H9 (cell line): ENCODE measurements around the gene UPF2. TPM values are rescaled to one million over a fixed set of nuclear protein-coding genes. Genes with fewer than 3 reads are reported as not detected.
A peak's percentile ranks its signal among the peaks of the same experiment; 100 is the strongest.

ENCODE experiments used
- DNase-seq: peaks from one replicate; pipeline ENCODE4 v3.0.0-alpha.2; 2017
- H2AFZ ChIP-seq: one replicate; pipeline ENCODE4 v1.6.1; 2013; ENCODE audit warnings: mild to moderate bottlenecking, low read length, control low read depth, moderate library complexity
- H2AK5ac ChIP-seq: 2 replicates; pipeline ENCODE4 v1.6.1; 2013; ENCODE audit warnings: low read length, control low read depth, mixed read lengths; ENCODE audit not compliant: insufficient read length
- H2BK120ac ChIP-seq: one replicate; pipeline ENCODE4 v1.6.1; 2013; ENCODE audit warnings: low read depth, mild to moderate bottlenecking, low read length, control low read depth, inconsistent platforms; ENCODE audit not compliant: poor library complexity, severe bottlenecking
- H2BK12ac ChIP-seq: 2 replicates; pipeline ENCODE4 v1.6.1; 2013; ENCODE audit warnings: low read length, control low read depth, mixed read lengths, low read depth; ENCODE audit not compliant: insufficient read length
- H2BK15ac ChIP-seq: 2 replicates; pipeline ENCODE4 v1.6.1; 2013; ENCODE audit warnings: low read depth, low read length, control low read depth
- H2BK20ac ChIP-seq: one replicate; pipeline ENCODE4 v1.6.1; 2013; ENCODE audit warnings: low read depth, mild to moderate bottlenecking, low read length, control low read depth, inconsistent platforms; ENCODE audit not compliant: poor library complexity, severe bottlenecking
- H2BK5ac ChIP-seq: 2 replicates; pipeline ENCODE4 v1.6.1; 2013; ENCODE audit warnings: low read length, control low read depth, mixed read lengths; ENCODE audit not compliant: insufficient read length
- H3K14ac ChIP-seq: 2 replicates; pipeline ENCODE4 v1.6.1; 2013; ENCODE audit warnings: low read length, control low read depth; ENCODE audit not compliant: insufficient read depth
- H3K18ac ChIP-seq: 2 replicates; pipeline ENCODE4 v1.6.1; 2013; ENCODE audit warnings: low read depth, mild to moderate bottlenecking, mixed read lengths, low read length, control low read depth; ENCODE audit not compliant: insufficient read length
- H3K23ac ChIP-seq: 2 replicates; pipeline ENCODE4 v1.6.1; 2013; ENCODE audit warnings: low read length, control low read depth, mixed read lengths, low read depth; ENCODE audit not compliant: insufficient read length
- H3K23me2 ChIP-seq: 2 replicates; pipeline ENCODE4 v1.6.1; 2013; ENCODE audit warnings: low read depth, mild to moderate bottlenecking, mixed read lengths, low read length, control low read depth; ENCODE audit not compliant: insufficient read length, poor library complexity, severe bottlenecking
- H3K27ac ChIP-seq: 2 replicates; pipeline ENCODE4 v1.5.1; 2013; ENCODE audit warnings: low read length, control low read depth, mixed read lengths, low read depth; ENCODE audit not compliant: insufficient read length
- H3K27me3 ChIP-seq: 2 replicates; pipeline ENCODE4 v1.6.1; 2013; ENCODE audit warnings: low read length, control low read depth, inconsistent platforms; ENCODE audit not compliant: insufficient read depth
- H3K4ac ChIP-seq: 2 replicates; pipeline ENCODE4 v1.6.1; 2013; ENCODE audit warnings: low read depth, mild to moderate bottlenecking, control low read depth, inconsistent platforms, low read length, moderate library complexity
- H3K4me1 ChIP-seq: 2 replicates; pipeline ENCODE4 v1.6.1; 2013; ENCODE audit warnings: low read length, control low read depth, inconsistent platforms; ENCODE audit not compliant: insufficient read depth
- H3K4me2 ChIP-seq: 2 replicates; pipeline ENCODE4 v1.6.1; 2013; ENCODE audit warnings: low read length, control low read depth, mixed read lengths; ENCODE audit not compliant: insufficient read length, insufficient read depth
- H3K56ac ChIP-seq: 2 replicates; pipeline ENCODE4 v1.6.1; 2013; ENCODE audit warnings: low read depth, mild to moderate bottlenecking, mixed read lengths, low read length, control low read depth; ENCODE audit not compliant: insufficient read length
- H3K79me1 ChIP-seq: 2 replicates; pipeline ENCODE4 v1.6.1; 2013; ENCODE audit warnings: low read depth, mild to moderate bottlenecking, moderate library complexity, low read length, control low read depth, inconsistent platforms; ENCODE audit not compliant: insufficient read depth, poor library complexity, severe bottlenecking
- H3K79me2 ChIP-seq: 2 replicates; pipeline ENCODE4 v1.6.1; 2013; ENCODE audit warnings: low read length, control low read depth, inconsistent platforms; ENCODE audit not compliant: insufficient read depth
- H3K9ac ChIP-seq: 2 replicates; pipeline ENCODE4 v1.6.1; 2013; ENCODE audit warnings: low read length, control low read depth, mixed read lengths; ENCODE audit not compliant: insufficient read length; ENCODE audit errors: extremely low read depth
- H3K9me3 ChIP-seq: one replicate; pipeline ENCODE4 v1.6.1; 2013; ENCODE audit warnings: low read depth, low read length, inconsistent platforms; ENCODE audit not compliant: control insufficient read depth
- H3T11ph ChIP-seq: one replicate; pipeline ENCODE4 v1.6.1; 2013; ENCODE audit warnings: mild to moderate bottlenecking, low read length, control low read depth, inconsistent platforms
- H4K20me1 ChIP-seq: one replicate; pipeline ENCODE4 v1.6.1; 2013; ENCODE audit not compliant: control insufficient read depth, insufficient read length, insufficient read depth
- H4K5ac ChIP-seq: 2 replicates; pipeline ENCODE4 v1.6.1; 2013; ENCODE audit warnings: low read depth, mild to moderate bottlenecking, mixed read lengths, low read length, control low read depth; ENCODE audit not compliant: insufficient read length
- H4K8ac ChIP-seq: replicated peaks from 2 replicates; pipeline ENCODE4 v1.6.1; 2013; ENCODE audit warnings: low read length, control low read depth, mixed read lengths, low read depth; ENCODE audit not compliant: insufficient read length
- H4K91ac ChIP-seq: 2 replicates; pipeline ENCODE4 v1.6.1; 2013; ENCODE audit warnings: low read depth, mild to moderate bottlenecking, moderate library complexity, mixed read lengths, low read length, control low read depth; ENCODE audit not compliant: insufficient read length
- H3K27ac Mint-ChIP-seq, 3 experiments: 2 replicates in 2 of 3; 3 replicates in 1 of 3; pipeline ENCODE4 v1.8.0; 2020 to 2021; ENCODE audit warnings: mixed read lengths in 3 of 3, mild to moderate bottlenecking in 1 of 3, moderate library complexity in 1 of 3
- H3K27me3 Mint-ChIP-seq: 2 replicates; pipeline ENCODE4 v1.8.0; 2021; ENCODE audit warnings: low read depth, mild to moderate bottlenecking, moderate library complexity, mixed read lengths
- H3K36me3 Mint-ChIP-seq, 3 experiments: 2 replicates in 2 of 3; 3 replicates in 1 of 3; pipeline ENCODE4 v1.8.0; 2020 to 2021; ENCODE audit warnings: low read depth in 3 of 3, mixed read lengths in 3 of 3; ENCODE audit not compliant: insufficient read depth in 1 of 3
- H3K4me1 Mint-ChIP-seq, 2 experiments: 2 replicates each; pipeline ENCODE4 v1.8.0; 2020; ENCODE audit warnings: mixed read lengths in 2 of 2
- H3K4me3 Mint-ChIP-seq, 2 experiments: 2 replicates in 1 of 2; 3 replicates in 1 of 2; pipeline ENCODE4 v1.8.0; 2020 to 2021; ENCODE audit warnings: mild to moderate bottlenecking in 2 of 2, mixed read lengths in 2 of 2, moderate library complexity in 1 of 2
- H3K9me3 Mint-ChIP-seq, 2 experiments: 2 replicates in 1 of 2; 3 replicates in 1 of 2; pipeline ENCODE4 v1.8.0; 2020; ENCODE audit warnings: mild to moderate bottlenecking in 2 of 2, mixed read lengths in 2 of 2, moderate library complexity in 1 of 2
- WGBS: extraction: QIAGEN DNeasy Blood & Tissue Kit; methylation state at CpG from one replicate; pipeline ENCODE4 v1.1.7; 2013; ENCODE audit warnings: missing lambda C conversion rate, low lambda C conversion rate, mixed read lengths; ENCODE audit not compliant: insufficient read length; ENCODE audit errors: extremely low coverage; 5-methylcytosine and 5-hydroxymethylcytosine counted together
- total RNA-seq: library from RNA; stranded (reverse); gene quantifications from 2 replicates; pipeline ENCODE4 v1.2.1, GENCODE V29; 2021
- TF ChIP-seq, protein P1 (sequence below): fragments of 200-600 bp; sonication (generic); conservative IDR thresholded peaks from 3 replicates; pipeline ENCODE4 v1.8.0; 2021; ENCODE audit warnings: antibody characterized with exemption, mild to moderate bottlenecking

UPF2 gene
- total RNA-seq, 1 experiment from 2014 or later = 34.1 TPM

DNA sequence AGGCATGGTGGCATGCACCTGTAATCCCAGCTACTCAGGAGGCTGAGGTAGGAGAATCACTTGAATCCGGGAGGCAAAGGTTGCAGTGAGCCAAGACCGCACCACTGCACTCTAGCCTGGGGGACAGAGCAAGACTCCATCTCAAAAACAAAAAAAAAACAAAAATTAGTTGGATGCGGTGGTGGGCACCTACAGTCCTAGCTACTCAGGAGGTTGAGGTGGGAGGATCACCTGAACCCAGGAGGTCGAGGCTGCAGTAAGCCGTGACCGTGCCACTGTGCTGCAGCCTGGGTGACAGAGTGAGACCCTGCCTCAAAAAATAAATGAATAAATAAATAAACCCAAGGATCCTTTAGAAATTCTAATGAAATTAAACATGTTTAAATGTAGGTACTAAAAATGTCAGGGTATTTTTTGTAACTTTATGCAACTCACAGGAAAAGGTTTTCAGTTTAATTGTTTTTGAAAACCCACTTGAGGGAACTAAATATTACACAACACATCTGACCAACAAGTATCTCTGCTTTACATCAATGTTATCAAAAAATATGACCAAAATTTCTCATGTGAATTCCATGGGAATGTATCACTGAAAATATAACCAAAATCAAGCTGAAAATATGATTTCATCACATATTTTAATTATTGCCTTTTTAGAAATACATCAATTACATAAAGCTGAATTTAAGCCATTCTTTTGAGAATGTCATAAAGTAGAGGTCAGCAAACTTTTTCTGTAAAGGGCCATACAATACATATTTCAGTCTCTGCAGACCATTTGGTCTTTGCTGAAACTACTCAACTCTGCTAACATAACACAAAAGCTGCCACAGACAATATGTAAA lies 23.9 kb downstream of the UPF2 start:
- TF ChIP-seq, protein P1, sequence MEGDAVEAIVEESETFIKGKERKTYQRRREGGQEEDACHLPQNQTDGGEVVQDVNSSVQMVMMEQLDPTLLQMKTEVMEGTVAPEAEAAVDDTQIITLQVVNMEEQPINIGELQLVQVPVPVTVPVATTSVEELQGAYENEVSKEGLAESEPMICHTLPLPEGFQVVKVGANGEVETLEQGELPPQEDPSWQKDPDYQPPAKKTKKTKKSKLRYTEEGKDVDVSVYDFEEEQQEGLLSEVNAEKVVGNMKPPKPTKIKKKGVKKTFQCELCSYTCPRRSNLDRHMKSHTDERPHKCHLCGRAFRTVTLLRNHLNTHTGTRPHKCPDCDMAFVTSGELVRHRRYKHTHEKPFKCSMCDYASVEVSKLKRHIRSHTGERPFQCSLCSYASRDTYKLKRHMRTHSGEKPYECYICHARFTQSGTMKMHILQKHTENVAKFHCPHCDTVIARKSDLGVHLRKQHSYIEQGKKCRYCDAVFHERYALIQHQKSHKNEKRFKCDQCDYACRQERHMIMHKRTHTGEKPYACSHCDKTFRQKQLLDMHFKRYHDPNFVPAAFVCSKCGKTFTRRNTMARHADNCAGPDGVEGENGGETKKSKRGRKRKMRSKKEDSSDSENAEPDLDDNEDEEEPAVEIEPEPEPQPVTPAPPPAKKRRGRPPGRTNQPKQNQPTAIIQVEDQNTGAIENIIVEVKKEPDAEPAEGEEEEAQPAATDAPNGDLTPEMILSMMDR = no peak
- H4K20me1 ChIP-seq = no peaks in the 10 kb centered on the region
- no peak overlapping the region for H4K8ac ChIP-seq
- H3K27ac Mint-ChIP-seq = 0 out of 7 replicates have a peak overlapping the region, but pooled peaks of 1 of the 3 experiments have one; percentile 18
- H3K56ac ChIP-seq = no peak overlapping the region
- H3K18ac ChIP-seq = no peak overlapping the region
- H2BK20ac ChIP-seq = no peak overlapping the region
- no peak overlapping the region for H3K14ac ChIP-seq
- no peaks in the 10 kb centered on the region for H3K9me3 ChIP-seq
- no peak overlapping the region for H3K4ac ChIP-seq
- no peak overlapping the region for H4K5ac ChIP-seq
- H3T11ph ChIP-seq = no peak overlapping the region
- H3K79me1 ChIP-seq = no peaks in the 10 kb centered on the region
- H3K23ac ChIP-seq = no peak overlapping the region
- H2AFZ ChIP-seq = no peak overlapping the region
- no peaks in the 10 kb centered on the region for H3K4me1 Mint-ChIP-seq
- no CpG with 5 or more reads among the region's 6 CpGs for WGBS
- no peak overlapping the region for H2BK15ac ChIP-seq
- no peak overlapping the region for H3K4me3 Mint-ChIP-seq
- H3K9ac ChIP-seq = no peak overlapping the region
- no peak overlapping the region for H2BK12ac ChIP-seq
- H2AK5ac ChIP-seq = no peak overlapping the region
- H3K27ac ChIP-seq = no peak overlapping the region
- H3K4me1 ChIP-seq = no peaks in the 10 kb centered on the region
- no peaks in the 10 kb centered on the region for H3K27me3 ChIP-seq
- H3K36me3 Mint-ChIP-seq = peaks cover 7 to 9% (median 8%) of the 10 kb centered on the region in 3 experiments
- no peak overlapping the region for H2BK5ac ChIP-seq
- H3K4me2 ChIP-seq = no peak overlapping the region
- no peaks in the 10 kb centered on the region for H3K9me3 Mint-ChIP-seq
- no peak for DNase-seq
- H3K27me3 Mint-ChIP-seq = no peaks in the 10 kb centered on the region
- H3K79me2 ChIP-seq = no peaks in the 10 kb centered on the region; the same call in 1 of the 2 replicates
- no peak overlapping the region for H2BK120ac ChIP-seq
- H3K23me2 ChIP-seq = no peaks in the 10 kb centered on the region
- H4K91ac ChIP-seq = no peak overlapping the region
